HL-60 (cell line): ENCODE data around the gene AMPD3.

ENCODE experiments used
- GABPA ChIP-seq: IDR thresholded peaks from 2 replicates; pipeline ENCODE4 v1.6.1; 2012; ENCODE audit warnings: low read depth
- SPI1 ChIP-seq: IDR thresholded peaks from 2 replicates; pipeline ENCODE4 v1.6.1; 2012; ENCODE audit warnings: low read depth, mild to moderate bottlenecking, borderline replicate concordance
- TF ChIP-seq, protein P1 (sequence below): IDR thresholded peaks from one replicate; pipeline ENCODE4 v1.5.1; 2011; ENCODE audit warnings: low read length, control low read depth, inconsistent platforms; ENCODE audit not compliant: insufficient read depth
- TF ChIP-seq, protein P2 (sequence below): IDR thresholded peaks from 2 replicates; pipeline ENCODE4 v1.6.1; 2012; ENCODE audit warnings: low read depth; ENCODE audit not compliant: insufficient replicate concordance

DNA sequence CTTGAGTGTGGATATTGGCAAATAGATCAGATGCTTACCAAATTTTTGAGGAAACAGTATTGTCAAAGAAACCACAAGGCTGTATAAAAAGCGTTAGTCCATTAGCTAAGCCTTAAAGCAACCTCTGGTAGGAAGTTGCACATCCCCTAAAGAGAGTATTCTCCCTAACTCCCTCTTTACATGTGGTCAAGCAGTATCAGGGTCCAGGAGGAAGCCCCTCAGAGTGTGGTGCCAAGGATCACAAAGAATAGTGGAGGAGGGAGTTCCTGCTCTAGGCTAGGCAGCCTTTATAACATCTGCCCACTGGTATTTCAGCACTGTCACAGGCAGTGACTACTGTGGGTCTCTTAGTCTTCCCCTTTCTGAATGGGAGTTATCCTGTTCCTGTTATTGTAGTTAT, 18.8 kb upstream of the AMPD3 start:
- TF ChIP-seq, protein P1, sequence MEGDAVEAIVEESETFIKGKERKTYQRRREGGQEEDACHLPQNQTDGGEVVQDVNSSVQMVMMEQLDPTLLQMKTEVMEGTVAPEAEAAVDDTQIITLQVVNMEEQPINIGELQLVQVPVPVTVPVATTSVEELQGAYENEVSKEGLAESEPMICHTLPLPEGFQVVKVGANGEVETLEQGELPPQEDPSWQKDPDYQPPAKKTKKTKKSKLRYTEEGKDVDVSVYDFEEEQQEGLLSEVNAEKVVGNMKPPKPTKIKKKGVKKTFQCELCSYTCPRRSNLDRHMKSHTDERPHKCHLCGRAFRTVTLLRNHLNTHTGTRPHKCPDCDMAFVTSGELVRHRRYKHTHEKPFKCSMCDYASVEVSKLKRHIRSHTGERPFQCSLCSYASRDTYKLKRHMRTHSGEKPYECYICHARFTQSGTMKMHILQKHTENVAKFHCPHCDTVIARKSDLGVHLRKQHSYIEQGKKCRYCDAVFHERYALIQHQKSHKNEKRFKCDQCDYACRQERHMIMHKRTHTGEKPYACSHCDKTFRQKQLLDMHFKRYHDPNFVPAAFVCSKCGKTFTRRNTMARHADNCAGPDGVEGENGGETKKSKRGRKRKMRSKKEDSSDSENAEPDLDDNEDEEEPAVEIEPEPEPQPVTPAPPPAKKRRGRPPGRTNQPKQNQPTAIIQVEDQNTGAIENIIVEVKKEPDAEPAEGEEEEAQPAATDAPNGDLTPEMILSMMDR = no peak
- TF ChIP-seq, protein P2, sequence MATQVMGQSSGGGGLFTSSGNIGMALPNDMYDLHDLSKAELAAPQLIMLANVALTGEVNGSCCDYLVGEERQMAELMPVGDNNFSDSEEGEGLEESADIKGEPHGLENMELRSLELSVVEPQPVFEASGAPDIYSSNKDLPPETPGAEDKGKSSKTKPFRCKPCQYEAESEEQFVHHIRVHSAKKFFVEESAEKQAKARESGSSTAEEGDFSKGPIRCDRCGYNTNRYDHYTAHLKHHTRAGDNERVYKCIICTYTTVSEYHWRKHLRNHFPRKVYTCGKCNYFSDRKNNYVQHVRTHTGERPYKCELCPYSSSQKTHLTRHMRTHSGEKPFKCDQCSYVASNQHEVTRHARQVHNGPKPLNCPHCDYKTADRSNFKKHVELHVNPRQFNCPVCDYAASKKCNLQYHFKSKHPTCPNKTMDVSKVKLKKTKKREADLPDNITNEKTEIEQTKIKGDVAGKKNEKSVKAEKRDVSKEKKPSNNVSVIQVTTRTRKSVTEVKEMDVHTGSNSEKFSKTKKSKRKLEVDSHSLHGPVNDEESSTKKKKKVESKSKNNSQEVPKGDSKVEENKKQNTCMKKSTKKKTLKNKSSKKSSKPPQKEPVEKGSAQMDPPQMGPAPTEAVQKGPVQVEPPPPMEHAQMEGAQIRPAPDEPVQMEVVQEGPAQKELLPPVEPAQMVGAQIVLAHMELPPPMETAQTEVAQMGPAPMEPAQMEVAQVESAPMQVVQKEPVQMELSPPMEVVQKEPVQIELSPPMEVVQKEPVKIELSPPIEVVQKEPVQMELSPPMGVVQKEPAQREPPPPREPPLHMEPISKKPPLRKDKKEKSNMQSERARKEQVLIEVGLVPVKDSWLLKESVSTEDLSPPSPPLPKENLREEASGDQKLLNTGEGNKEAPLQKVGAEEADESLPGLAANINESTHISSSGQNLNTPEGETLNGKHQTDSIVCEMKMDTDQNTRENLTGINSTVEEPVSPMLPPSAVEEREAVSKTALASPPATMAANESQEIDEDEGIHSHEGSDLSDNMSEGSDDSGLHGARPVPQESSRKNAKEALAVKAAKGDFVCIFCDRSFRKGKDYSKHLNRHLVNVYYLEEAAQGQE = no peak
- peak; percentile 90 for TF ChIP-seq SPI1
- no peak for TF ChIP-seq GABPA
